HEK293 (cell line): Measurements from ENCODE around the gene MEF2C.
A peak's percentile ranks its signal among the peaks of the same experiment; 100 is the strongest.

Experiments
- CTCF ChIA-PET: fragments of 350-600 bp; formaldehyde crosslinking; extraction: SDS; loops from one replicate; lab custom pipeline; 2021; ENCODE audit warnings: antibody characterized with exemption; lab: Yijun Ruan, JAX
- POLR2A ChIA-PET: fragments of 300-600 bp; formaldehyde crosslinking; extraction: SDS; loops from one replicate; lab custom pipeline; 2020; ENCODE audit warnings: antibody characterized with exemption, inconsistent platforms; lab: Yijun Ruan, JAX
- H3K27ac ChIP-seq: fragments of 200-500 bp; sonication (Bioruptor generic); 2 replicates; pipeline ENCODE4 v1.5.1; 2014; ENCODE audit warnings: low read depth, low read length, control low read depth, inconsistent platforms; ENCODE audit errors: extremely low read depth
- H3K36me3 ChIP-seq, 2 experiments: fragments of 200-500 bp in 1 of 2; sonication (Bioruptor generic) in 1 of 2; 1 replicate in 1 of 2; 2 replicates in 1 of 2; pipeline ENCODE4 v1.5.1; 2014 to 2017; ENCODE audit warnings: inconsistent platforms in 2 of 2, low read length in 2 of 2; ENCODE audit not compliant: control insufficient read depth in 2 of 2, insufficient read depth in 1 of 2
- H3K4me1 ChIP-seq: fragments of 200-500 bp; sonication (Bioruptor generic); 2 replicates; pipeline ENCODE4 v1.5.1; 2014; ENCODE audit warnings: mild to moderate bottlenecking, low read length, inconsistent platforms; ENCODE audit not compliant: control insufficient read depth, insufficient read depth
- H3K4me3 ChIP-seq: 2 replicates; pipeline ENCODE4 v1.5.1; 2011; ENCODE audit warnings: low read depth, mild to moderate bottlenecking, control low read depth, low read length, moderate library complexity
- H3K9me3 ChIP-seq: fragments of 200-500 bp; sonication (Bioruptor generic); 2 replicates; pipeline ENCODE4 v1.5.1; 2014; ENCODE audit warnings: low read depth, low read length, inconsistent platforms; ENCODE audit not compliant: control insufficient read depth, insufficient read depth
- CTCF ChIP-seq: fragments of 450-650 bp; formaldehyde crosslinking; IDR thresholded peaks from 2 replicates; pipeline ENCODE4 v1.5.1; 2016; ENCODE audit warnings: missing biosample characterization, missing genetic modification characterization
- GLIS1 ChIP-seq: fragments of 450-650 bp; formaldehyde crosslinking; IDR thresholded peaks from 2 replicates; pipeline ENCODE4 v1.5.1; 2016; ENCODE audit warnings: missing biosample characterization, missing genetic modification characterization
- PATZ1 ChIP-seq: fragments of 450-650 bp; formaldehyde crosslinking; IDR thresholded peaks from 2 replicates; pipeline ENCODE4 v1.5.1; 2016; ENCODE audit warnings: missing biosample characterization, missing genetic modification characterization
- PRDM6 ChIP-seq: fragments of 450-650 bp; formaldehyde crosslinking; IDR thresholded peaks from 2 replicates; pipeline ENCODE4 v1.5.1; 2017; ENCODE audit warnings: missing biosample characterization, missing genetic modification characterization
- SP2 ChIP-seq: fragments of 450-650 bp; formaldehyde crosslinking; IDR thresholded peaks from 2 replicates; pipeline ENCODE4 v1.5.1; 2016; ENCODE audit warnings: missing biosample characterization, missing genetic modification characterization
- SP7 ChIP-seq: fragments of 450-650 bp; formaldehyde crosslinking; IDR thresholded peaks from 2 replicates; pipeline ENCODE4 v1.5.1; 2016; ENCODE audit warnings: missing biosample characterization, missing genetic modification characterization
- WT1 ChIP-seq: fragments of 450-650 bp; formaldehyde crosslinking; IDR thresholded peaks from 2 replicates; pipeline ENCODE4 v1.5.1; 2016; ENCODE audit warnings: missing biosample characterization, missing genetic modification characterization
- ZFHX2 ChIP-seq: fragments of 450-650 bp; formaldehyde crosslinking; conservative IDR thresholded peaks from 2 replicates; pipeline ENCODE4 v1.5.1; 2016; ENCODE audit warnings: missing biosample characterization, missing genetic modification characterization
- ZIC2 ChIP-seq: fragments of 450-650 bp; formaldehyde crosslinking; IDR thresholded peaks from 2 replicates; pipeline ENCODE4 v1.5.1; 2016; ENCODE audit warnings: missing biosample characterization, missing genetic modification characterization
- ZNF157 ChIP-seq: fragments of 450-650 bp; formaldehyde crosslinking; IDR thresholded peaks from 2 replicates; pipeline ENCODE4 v1.5.1; 2016; ENCODE audit warnings: missing biosample characterization, missing genetic modification characterization
- ZNF174 ChIP-seq: fragments of 450-650 bp; formaldehyde crosslinking; IDR thresholded peaks from 2 replicates; pipeline ENCODE4 v1.5.0; 2017; ENCODE audit warnings: missing biosample characterization, mild to moderate bottlenecking, missing genetic modification characterization
- ZNF2 ChIP-seq: fragments of 450-650 bp; formaldehyde crosslinking; IDR thresholded peaks from 2 replicates; pipeline ENCODE4 v1.5.1; 2016; ENCODE audit warnings: missing biosample characterization, missing genetic modification characterization
- ZNF202 ChIP-seq: fragments of 450-650 bp; formaldehyde crosslinking; IDR thresholded peaks from 2 replicates; pipeline ENCODE4 v1.5.1; 2016; ENCODE audit warnings: missing biosample characterization, missing genetic modification characterization, borderline replicate concordance
- ZNF366 ChIP-seq: fragments of 450-650 bp; formaldehyde crosslinking; conservative IDR thresholded peaks from 2 replicates; pipeline ENCODE4 v1.5.1; 2016; ENCODE audit warnings: missing biosample characterization, missing genetic modification characterization
- ZNF423 ChIP-seq: fragments of 450-650 bp; formaldehyde crosslinking; IDR thresholded peaks from 2 replicates; pipeline ENCODE4 v1.5.1; 2016; ENCODE audit warnings: missing biosample characterization, missing genetic modification characterization
- ZNF473 ChIP-seq: fragments of 450-650 bp; formaldehyde crosslinking; IDR thresholded peaks from 2 replicates; pipeline ENCODE4 v1.5.1; 2017; ENCODE audit warnings: missing biosample characterization, missing genetic modification characterization
- ZNF501 ChIP-seq: fragments of 450-650 bp; formaldehyde crosslinking; IDR thresholded peaks from 2 replicates; pipeline ENCODE4 v1.5.1; 2016; ENCODE audit warnings: missing biosample characterization, missing genetic modification characterization
- ZNF560 ChIP-seq: fragments of 450-650 bp; formaldehyde crosslinking; IDR thresholded peaks from 2 replicates; pipeline ENCODE4 v1.5.1; 2017; ENCODE audit warnings: missing biosample characterization, missing genetic modification characterization, borderline replicate concordance
- ZNF561 ChIP-seq: fragments of 450-650 bp; IDR thresholded peaks from 2 replicates; pipeline ENCODE4 v1.5.1; 2018; ENCODE audit warnings: missing biosample characterization, missing genetic modification characterization, borderline replicate concordance
- ZNF596 ChIP-seq: fragments of 450-650 bp; IDR thresholded peaks from 2 replicates; pipeline ENCODE4 v1.5.0; 2018; ENCODE audit warnings: missing biosample characterization, mild to moderate bottlenecking, missing genetic modification characterization, moderate library complexity
- ZNF600 ChIP-seq: fragments of 450-650 bp; formaldehyde crosslinking; IDR thresholded peaks from 2 replicates; pipeline ENCODE4 v1.5.1; 2016; ENCODE audit warnings: missing biosample characterization, missing genetic modification characterization
- ZNF629 ChIP-seq: fragments of 450-650 bp; formaldehyde crosslinking; IDR thresholded peaks from 2 replicates; pipeline ENCODE4 v1.5.1; 2017; ENCODE audit warnings: missing biosample characterization, missing genetic modification characterization
- ZNF654 ChIP-seq: fragments of 450-650 bp; formaldehyde crosslinking; IDR thresholded peaks from 2 replicates; pipeline ENCODE4 v1.5.1; 2016; ENCODE audit warnings: low read depth, missing biosample characterization, missing genetic modification characterization
- ZNF785 ChIP-seq: fragments of 450-650 bp; formaldehyde crosslinking; IDR thresholded peaks from 2 replicates; pipeline ENCODE4 v1.5.1; 2016; ENCODE audit warnings: missing biosample characterization, missing genetic modification characterization
- ZNF843 ChIP-seq: fragments of 450-650 bp; formaldehyde crosslinking; IDR thresholded peaks from 2 replicates; pipeline ENCODE4 v1.5.1; 2016; ENCODE audit warnings: missing biosample characterization, missing genetic modification characterization
- ZSCAN30 ChIP-seq: fragments of 450-650 bp; IDR thresholded peaks from 2 replicates; pipeline ENCODE4 v1.5.1; 2018; ENCODE audit warnings: missing biosample characterization, mild to moderate bottlenecking, missing genetic modification characterization, moderate library complexity
- ZXDB ChIP-seq: fragments of 450-650 bp; formaldehyde crosslinking; IDR thresholded peaks from 2 replicates; pipeline ENCODE4 v1.5.1; 2016; ENCODE audit warnings: missing biosample characterization, missing genetic modification characterization
- TF ChIP-seq, protein P1 (sequence below): fragments of 450-650 bp; formaldehyde crosslinking; IDR thresholded peaks from 2 replicates; pipeline ENCODE4 v1.5.1; 2016; ENCODE audit warnings: missing biosample characterization, missing genetic modification characterization
- TF ChIP-seq, protein P2 (sequence below): fragments of 450-650 bp; formaldehyde crosslinking; optimal IDR thresholded peaks from 2 replicates; pipeline ENCODE3; 2016; ENCODE audit warnings: missing biosample characterization, mild to moderate bottlenecking, missing genetic modification characterization

The MEF2C gene

DNA sequence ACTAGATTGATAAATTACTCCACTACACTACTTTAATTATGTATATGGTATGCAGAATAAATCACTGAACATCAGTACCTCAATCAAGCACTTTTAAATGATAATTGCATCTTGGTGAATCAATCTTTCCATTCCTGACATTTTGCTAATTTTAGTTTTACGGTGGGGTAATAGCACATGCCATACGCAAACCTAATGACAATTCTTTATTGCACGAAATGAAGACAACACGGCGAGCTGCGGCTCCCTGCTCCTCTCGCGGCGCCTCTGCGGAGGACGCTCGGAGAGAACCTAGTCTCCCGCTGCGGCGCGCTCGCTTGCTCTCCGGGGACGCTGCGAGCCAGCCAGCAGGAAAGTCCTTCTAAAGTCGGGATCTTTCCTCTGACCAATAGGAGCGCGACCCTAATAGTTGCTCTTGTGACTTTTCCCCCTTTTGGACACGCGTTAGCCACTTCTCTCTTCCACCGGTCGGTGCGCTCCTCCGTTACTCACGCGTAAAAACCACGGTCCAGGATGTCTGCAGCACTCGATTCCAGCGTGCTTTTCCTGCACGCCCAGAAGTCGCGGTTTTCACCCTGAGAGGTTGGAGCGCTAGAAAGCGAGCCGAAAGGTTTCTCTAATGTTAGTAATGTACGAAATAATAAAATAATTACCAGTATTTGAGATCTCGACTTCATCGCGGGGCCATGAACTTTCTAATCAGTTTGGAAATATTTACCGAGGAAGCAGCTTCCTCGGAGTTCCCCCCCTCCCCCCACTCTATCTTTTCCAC is 1.0 kb upstream of the MEF2C start:
- Histone ChIP-seq H3K4me3 (peak overlapping the region; percentile 82), H3K9me3 (no peaks in the 10 kb centered on the region), H3K4me1 (peaks cover 15% of the 10 kb centered on the region; the same call in 1 of the 2 replicates), H3K36me3 (no peaks in the 10 kb centered on the region), H3K27ac (peak overlapping the region; percentile 77)
- ChIA-PET POLR2A (interaction anchor here (0.9 to 1.2 kb wide), 3 partner anchors 59 to 154 kb away, joined by 3 to 5 read pairs (median 5); no protein-coding TSS in a partner anchor), CTCF (interaction anchor here (0.5 kb wide), 1 partner anchor 1471 kb away, joined by 3 read pairs; the partner anchor contains the start of gene CCNH)
- TF ChIP-seq ZNF596 (tag by site-specific recombination) (peak; percentile 11), ZNF174 (no peak), SP7 (tag by site-specific recombination) (peak; percentile 53; the same call in 1 of the 2 replicates), ZNF423 (tag by site-specific recombination) (0 out of 2 replicates have a peak, but pooled peaks have one; percentile 44), PRDM6 (tag by site-specific recombination) (peak; percentile 49; the same call in 1 of the 2 replicates), ZNF843 (0 out of 2 replicates have a peak, but pooled peaks have one; percentile 14), ZXDB (tag by site-specific recombination) (peak; percentile 32; the same call in 1 of the 2 replicates), ZFHX2 (tag by site-specific recombination) (no peak), PATZ1 (tag by site-specific recombination) (peak; percentile 40; the same call in 1 of the 2 replicates), ZNF785 (tag by site-specific recombination) (no peak), ZNF473 (tag by site-specific recombination) (no peak), ZNF561 (tag by site-specific recombination) (peak; percentile 30; the same call in 1 of the 2 replicates), ZNF202 (tag by site-specific recombination) (no peak), ZNF654 (no peak), ZNF2 (tag by site-specific recombination) (peak; percentile 53), ZNF366 (peak; percentile 77), ZNF560 (tag by site-specific recombination) (no peak), ZNF157 (tag by site-specific recombination) (no peak), ZIC2 (tag by site-specific recombination) (peak; percentile 92), ZNF501 (tag by site-specific recombination) (no peak; the same call in none of the 2 replicates), CTCF (tag by site-specific recombination) (peak; percentile 59; the same call in 1 of the 2 replicates), SP2 (tag by site-specific recombination) (peak; percentile 28), ZNF629 (tag by site-specific recombination) (0 out of 2 replicates have a peak, but pooled peaks have one; percentile 11), ZNF600 (tag by site-specific recombination) (peak; percentile 85), WT1 (tag by site-specific recombination) (peak; percentile 27; the same call in 1 of the 2 replicates), ZSCAN30 (tag by site-specific recombination) (0 out of 2 replicates have a peak, but pooled peaks have one; percentile 36), GLIS1 (peak; percentile 47)
- TF ChIP-seq, protein P1, sequence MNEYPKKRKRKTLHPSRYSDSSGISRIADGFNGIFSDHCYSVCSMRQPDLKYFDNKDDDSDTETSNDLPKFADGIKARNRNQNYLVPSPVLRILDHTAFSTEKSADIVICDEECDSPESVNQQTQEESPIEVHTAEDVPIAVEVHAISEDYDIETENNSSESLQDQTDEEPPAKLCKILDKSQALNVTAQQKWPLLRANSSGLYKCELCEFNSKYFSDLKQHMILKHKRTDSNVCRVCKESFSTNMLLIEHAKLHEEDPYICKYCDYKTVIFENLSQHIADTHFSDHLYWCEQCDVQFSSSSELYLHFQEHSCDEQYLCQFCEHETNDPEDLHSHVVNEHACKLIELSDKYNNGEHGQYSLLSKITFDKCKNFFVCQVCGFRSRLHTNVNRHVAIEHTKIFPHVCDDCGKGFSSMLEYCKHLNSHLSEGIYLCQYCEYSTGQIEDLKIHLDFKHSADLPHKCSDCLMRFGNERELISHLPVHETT (tag by site-specific recombination) = peak; percentile 22; the same call in 1 of the 2 replicates
- TF ChIP-seq, protein P2, sequence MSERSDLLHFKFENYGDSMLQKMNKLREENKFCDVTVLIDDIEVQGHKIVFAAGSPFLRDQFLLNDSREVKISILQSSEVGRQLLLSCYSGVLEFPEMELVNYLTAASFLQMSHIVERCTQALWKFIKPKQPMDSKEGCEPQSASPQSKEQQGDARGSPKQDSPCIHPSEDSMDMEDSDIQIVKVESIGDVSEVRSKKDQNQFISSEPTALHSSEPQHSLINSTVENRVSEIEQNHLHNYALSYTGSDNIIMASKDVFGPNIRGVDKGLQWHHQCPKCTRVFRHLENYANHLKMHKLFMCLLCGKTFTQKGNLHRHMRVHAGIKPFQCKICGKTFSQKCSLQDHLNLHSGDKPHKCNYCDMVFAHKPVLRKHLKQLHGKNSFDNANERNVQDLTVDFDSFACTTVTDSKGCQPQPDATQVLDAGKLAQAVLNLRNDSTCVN = peak; percentile 76
